Astrocyte (in vitro differentiated cells and primary cell): ENCODE measurements around the gene PROX2. TPM values are rescaled to one million over a fixed set of nuclear protein-coding genes. Genes with fewer than 3 reads are reported as not detected.

Experiments used
- DNase-seq: peaks from one replicate; pipeline ENCODE4 v3.0.0-alpha.2; 2010; ENCODE audit warnings: low read depth
- FAIRE-seq: peaks from 2 replicates; lab custom pipeline; 2011; peaks lifted over from hg19 to GRCh38; lab: Jason Lieb, UNC
- H2AFZ ChIP-seq: 2 replicates; pipeline ENCODE4 v1.6.0; 2012; ENCODE audit warnings: low read depth, low read length, inconsistent platforms
- H3K27ac ChIP-seq: 2 replicates; pipeline ENCODE4 v1.5.1; 2011; ENCODE audit warnings: low read depth, low read length, inconsistent platforms
- H3K27me3 ChIP-seq: 2 replicates; pipeline ENCODE4 v1.6.0; 2011; ENCODE audit warnings: low read length, inconsistent platforms; ENCODE audit not compliant: insufficient read depth
- H3K36me3 ChIP-seq: 2 replicates; pipeline ENCODE4 v1.5.1; 2011; ENCODE audit warnings: low read length, inconsistent platforms; ENCODE audit not compliant: insufficient read depth
- H3K4me1 ChIP-seq: 2 replicates; pipeline ENCODE4 v1.5.1; 2011; ENCODE audit warnings: low read length, inconsistent platforms; ENCODE audit not compliant: insufficient read depth
- H3K4me2 ChIP-seq: 2 replicates; pipeline ENCODE4 v1.6.0; 2012; ENCODE audit warnings: low read length, inconsistent platforms
- H3K4me3 ChIP-seq: 2 replicates; pipeline ENCODE4 v1.5.1; 2011; ENCODE audit warnings: low read depth, mild to moderate bottlenecking, low read length, inconsistent platforms; ENCODE audit not compliant: insufficient read depth
- H3K79me2 ChIP-seq: 2 replicates; pipeline ENCODE4 v1.6.0; 2012; ENCODE audit warnings: mild to moderate bottlenecking, low read length, inconsistent platforms; ENCODE audit not compliant: insufficient read depth
- H3K9ac ChIP-seq: 2 replicates; pipeline ENCODE4 v1.6.0; 2012; ENCODE audit warnings: mild to moderate bottlenecking, low read length, inconsistent platforms
- H3K9me3 ChIP-seq: 2 replicates; pipeline ENCODE4 v1.5.1; 2012; ENCODE audit warnings: low read depth, mild to moderate bottlenecking, low read length, inconsistent platforms; ENCODE audit not compliant: insufficient read depth
- H4K20me1 ChIP-seq: 2 replicates; pipeline ENCODE4 v1.6.0; 2012; ENCODE audit warnings: low read length, inconsistent platforms; ENCODE audit not compliant: insufficient read depth
- H3K27ac Mint-ChIP-seq: one replicate; pipeline ENCODE4 v1.8.0; 2021; ENCODE audit warnings: mild to moderate bottlenecking, mixed read lengths; ENCODE audit not compliant: unreplicated experiment
- H3K27me3 Mint-ChIP-seq: one replicate; pipeline ENCODE4 v1.8.0; 2021; ENCODE audit warnings: low read depth, mixed read lengths; ENCODE audit not compliant: unreplicated experiment
- H3K36me3 Mint-ChIP-seq: one replicate; pipeline ENCODE4 v1.8.0; 2021; ENCODE audit warnings: low read depth, mixed read lengths; ENCODE audit not compliant: unreplicated experiment
- H3K4me1 Mint-ChIP-seq: one replicate; pipeline ENCODE4 v1.8.0; 2021; ENCODE audit warnings: low read depth, mixed read lengths; ENCODE audit not compliant: unreplicated experiment
- H3K4me3 Mint-ChIP-seq: one replicate; pipeline ENCODE4 v1.8.0; 2021; ENCODE audit warnings: mild to moderate bottlenecking, moderate library complexity, mixed read lengths; ENCODE audit not compliant: unreplicated experiment
- H3K9me3 Mint-ChIP-seq: one replicate; pipeline ENCODE4 v1.8.0; 2021; ENCODE audit warnings: mild to moderate bottlenecking, mixed read lengths; ENCODE audit not compliant: unreplicated experiment
- CTCF ChIP-seq: IDR thresholded peaks from 2 replicates; pipeline ENCODE4 v1.5.1; 2011; ENCODE audit warnings: low read depth, mild to moderate bottlenecking, inconsistent platforms, low read length, moderate library complexity; ENCODE audit not compliant: insufficient read depth
- EZH2 ChIP-seq: IDR thresholded peaks from 2 replicates; pipeline ENCODE4 v1.6.1; 2012; ENCODE audit warnings: mild to moderate bottlenecking, low read length, inconsistent platforms; ENCODE audit not compliant: insufficient read depth
- total RNA-seq: library from RNA; stranded (reverse); gene quantifications from 2 replicates; pipeline ENCODE4 v1.2.1, GENCODE V29; 2021

Gene PROX2
- total RNA-seq, 1 donor from 2014 or later: not detected

GRCh38 chr14:74913986-74914573 lies 38.1 kb upstream of the PROX2 start:
- no peaks in the 10 kb centered on the region for H3K9me3 Mint-ChIP-seq
- H3K4me3 Mint-ChIP-seq: no peak overlapping the region
- H3K36me3 Mint-ChIP-seq: no peaks in the 10 kb centered on the region
- H3K4me2 ChIP-seq: no peak overlapping the region
- H3K4me1 ChIP-seq: no peaks in the 10 kb centered on the region
- H3K4me3 ChIP-seq: no peak overlapping the region
- H4K20me1 ChIP-seq: no peaks in the 10 kb centered on the region
- no peaks in the 10 kb centered on the region for H3K9me3 ChIP-seq
- H3K36me3 ChIP-seq: no peaks in the 10 kb centered on the region
- H3K27ac Mint-ChIP-seq: peak overlapping the region; percentile 81
- H3K27me3 Mint-ChIP-seq: peaks cover 4% of the 10 kb centered on the region
- FAIRE-seq: peak; percentile 89
- peak; percentile 62 for TF ChIP-seq CTCF
- no peak for TF ChIP-seq EZH2
- peak; percentile 45 for DNase-seq
- H3K9ac ChIP-seq: no peak overlapping the region
- H3K27me3 ChIP-seq: no peaks in the 10 kb centered on the region
- H3K79me2 ChIP-seq: no peaks in the 10 kb centered on the region
- peaks cover 3% of the 10 kb centered on the region for H3K4me1 Mint-ChIP-seq
- no peak overlapping the region for H2AFZ ChIP-seq
- H3K27ac ChIP-seq: no peak overlapping the region

GRCh38 chr14:74913393-74913910 lies 37.5 kb upstream of the PROX2 start:
- Mint-ChIP-seq H3K27me3 (peaks cover 4% of the 10 kb centered on the region), H3K4me1 (peaks cover 3% of the 10 kb centered on the region), H3K27ac (no peak overlapping the region), H3K4me3 (no peak overlapping the region), H3K36me3 (no peaks in the 10 kb centered on the region), H3K9me3 (no peaks in the 10 kb centered on the region)
- Histone ChIP-seq H4K20me1 (no peaks in the 10 kb centered on the region), H3K27ac (no peak overlapping the region), H2AFZ (no peak overlapping the region), H3K4me2 (no peak overlapping the region), H3K79me2 (no peaks in the 10 kb centered on the region), H3K4me3 (no peak overlapping the region), H3K36me3 (no peaks in the 10 kb centered on the region), H3K9me3 (no peaks in the 10 kb centered on the region), H3K27me3 (no peaks in the 10 kb centered on the region), H3K9ac (no peak overlapping the region), H3K4me1 (no peaks in the 10 kb centered on the region)
- FAIRE-seq (no peak), DNase-seq (no peak)
- TF ChIP-seq CTCF (no peak), EZH2 (no peak)

- H3K27me3 Mint-ChIP-seq: peaks cover 4% of the 10 kb centered on the region
- DNase-seq (no peak), FAIRE-seq (no peak)
- no peaks in the 10 kb centered on the region for H3K79me2 ChIP-seq
- H4K20me1 ChIP-seq: no peaks in the 10 kb centered on the region
- H3K4me3 Mint-ChIP-seq: no peak overlapping the region
- H3K27me3 ChIP-seq: no peaks in the 10 kb centered on the region
- no peak overlapping the region for H3K4me2 ChIP-seq
- H3K4me1 Mint-ChIP-seq: peaks cover 3% of the 10 kb centered on the region
- H3K9me3 Mint-ChIP-seq: no peaks in the 10 kb centered on the region
- H3K27ac ChIP-seq: no peak overlapping the region
- no peak overlapping the region for H3K9ac ChIP-seq
- H3K36me3 ChIP-seq: no peaks in the 10 kb centered on the region
- H3K9me3 ChIP-seq: no peaks in the 10 kb centered on the region
- TF ChIP-seq CTCF: no peak
- no peak for TF ChIP-seq EZH2
- H3K36me3 Mint-ChIP-seq: no peaks in the 10 kb centered on the region
- H3K4me1 ChIP-seq: no peaks in the 10 kb centered on the region
- H2AFZ ChIP-seq: no peak overlapping the region
- H3K4me3 ChIP-seq: no peak overlapping the region
- no peak overlapping the region for H3K27ac Mint-ChIP-seq
Observed at GRCh38 chr14:74912801-74913200, 36.9 kb upstream of the PROX2 start.
